K562 (cell line): ENCODE measurements around the gene CARMIL1. TPM values are rescaled to one million over a fixed set of nuclear protein-coding genes. Genes with fewer than 3 reads are reported as not detected.

ENCODE experiments used
- BDP1 ChIP-seq: IDR thresholded peaks from 3 replicates; pipeline ENCODE4 v1.6.1; 2011; ENCODE audit not compliant: insufficient read length, insufficient read depth
- CREBBP ChIP-seq: IDR thresholded peaks from one replicate; pipeline ENCODE4 v1.6.1; 2012; ENCODE audit warnings: low read depth, mild to moderate bottlenecking, control low read depth, inconsistent platforms, low read length
- FOXJ3 ChIP-seq: sonication (generic); formaldehyde crosslinking; IDR thresholded peaks from 2 replicates; pipeline ENCODE4 v1.4.0; 2020; ENCODE audit warnings: mild to moderate bottlenecking, missing genetic modification reagents
- HDAC8 ChIP-seq: fragments of 450-650 bp; IDR thresholded peaks from 2 replicates; pipeline ENCODE4 v1.6.1; 2016; ENCODE audit warnings: mild to moderate bottlenecking, missing genetic modification characterization, moderate library complexity, missing compliant biosample characterization
- ILF3 ChIP-seq: fragments of 450-650 bp; IDR thresholded peaks from 2 replicates; pipeline ENCODE4 v1.6.1; 2018; ENCODE audit warnings: antibody characterized with exemption, mild to moderate bottlenecking, moderate library complexity, borderline replicate concordance
- SMARCA5 ChIP-seq: fragments of 450-650 bp; IDR thresholded peaks from 2 replicates; pipeline ENCODE4 v1.6.1; 2016
- YBX1 ChIP-seq: fragments of 450-650 bp; IDR thresholded peaks from 2 replicates; pipeline ENCODE4 v1.7.1; 2016; ENCODE audit warnings: mild to moderate bottlenecking
- ZBTB7A ChIP-seq: IDR thresholded peaks from 2 replicates; pipeline ENCODE4 v1.6.1; 2011; ENCODE audit warnings: low read depth, mild to moderate bottlenecking, low read length, moderate library complexity, borderline replicate concordance; ENCODE audit not compliant: control insufficient read depth
- polyA plus RNA-seq, 8 experiments: library from polyadenylated mRNA; depleted of rRNA in 4 of 8; stranded (reverse) in 5 of 8; unstranded in 3 of 8; fragments of >200 nt; fragmentation: Nextera tagmentation in 2 of 8; fragmentation: Illumina TruSeq in 1 of 8; extraction: Ambion mirVana in 2 of 8; extraction: Trizol in 1 of 8; gene quantifications; 2 replicates each; pipeline versions ENCODE4 v1.2.1 to v1.2.3, GENCODE V29; 2011 to 2014; ENCODE audit warnings: inconsistent platforms in 1 of 8, missing spikeins in 1 of 8
- total RNA-seq, 7 experiments: library from RNA; depleted of rRNA in 6 of 7; stranded (reverse); fragments of >200 nt in 6 of 7; fragmentation: Illumina TruSeq in 2 of 7; extraction: Trizol in 2 of 7; gene quantifications; 2 replicates each; pipeline versions ENCODE4 v1.2.1 to v1.2.3, GENCODE V29; 2011 to 2021; ENCODE audit warnings: low replicate concordance in 1 of 7
- TF ChIP-seq, protein P1 (sequence below): fragments of 450-650 bp; IDR thresholded peaks from 2 replicates; pipeline ENCODE4 v1.6.1; 2017; ENCODE audit warnings: antibody characterized with exemption, mild to moderate bottlenecking
- TF ChIP-seq, protein P2 (sequence below): fragments of 450-650 bp; IDR thresholded peaks from 2 replicates; pipeline ENCODE4 v1.6.1; 2018; ENCODE audit warnings: mild to moderate bottlenecking, low read depth; ENCODE audit not compliant: partially characterized antibody
- TF ChIP-seq, protein P3 (sequence below): sonication (generic); formaldehyde crosslinking; IDR thresholded peaks from 2 replicates; pipeline ENCODE4 v1.8.1; 2023; ENCODE audit warnings: mild to moderate bottlenecking, missing genetic modification reagents
- TF ChIP-seq, protein P4 (sequence below): fragments of 450-650 bp; IDR thresholded peaks from 2 replicates; pipeline ENCODE4 v1.6.1; 2016; ENCODE audit warnings: low read depth, mild to moderate bottlenecking, moderate library complexity

CARMIL1 gene
- total and polyA plus RNA-seq, 9 of the 15 experiments (the other 6 are each of a cell fraction or from before 2014, with no cell fraction given), result 0.04 to 0.32 (median 0.10) TPM; not detected in 1

DNA sequence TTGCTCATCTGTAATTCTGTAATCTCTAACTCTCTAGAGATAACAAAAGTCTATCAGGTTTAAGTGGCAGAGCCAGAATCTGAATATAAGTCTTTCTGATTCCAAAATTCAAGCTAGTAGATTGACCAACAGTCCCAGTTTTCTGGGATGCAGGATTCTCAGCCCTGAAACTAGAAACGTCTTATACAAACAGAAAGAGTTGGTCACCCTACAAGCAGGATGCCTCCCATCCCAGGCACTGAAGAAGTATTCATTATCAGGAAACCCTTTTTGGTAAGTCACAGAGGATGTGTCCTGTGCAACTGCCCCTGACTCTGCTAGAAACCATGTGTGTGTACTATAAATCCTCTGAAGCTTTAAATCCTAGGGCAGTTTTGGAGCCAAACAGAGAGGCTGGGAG is 135.0 kb downstream of the CARMIL1 start (continued):
- TF ChIP-seq, protein P1, sequence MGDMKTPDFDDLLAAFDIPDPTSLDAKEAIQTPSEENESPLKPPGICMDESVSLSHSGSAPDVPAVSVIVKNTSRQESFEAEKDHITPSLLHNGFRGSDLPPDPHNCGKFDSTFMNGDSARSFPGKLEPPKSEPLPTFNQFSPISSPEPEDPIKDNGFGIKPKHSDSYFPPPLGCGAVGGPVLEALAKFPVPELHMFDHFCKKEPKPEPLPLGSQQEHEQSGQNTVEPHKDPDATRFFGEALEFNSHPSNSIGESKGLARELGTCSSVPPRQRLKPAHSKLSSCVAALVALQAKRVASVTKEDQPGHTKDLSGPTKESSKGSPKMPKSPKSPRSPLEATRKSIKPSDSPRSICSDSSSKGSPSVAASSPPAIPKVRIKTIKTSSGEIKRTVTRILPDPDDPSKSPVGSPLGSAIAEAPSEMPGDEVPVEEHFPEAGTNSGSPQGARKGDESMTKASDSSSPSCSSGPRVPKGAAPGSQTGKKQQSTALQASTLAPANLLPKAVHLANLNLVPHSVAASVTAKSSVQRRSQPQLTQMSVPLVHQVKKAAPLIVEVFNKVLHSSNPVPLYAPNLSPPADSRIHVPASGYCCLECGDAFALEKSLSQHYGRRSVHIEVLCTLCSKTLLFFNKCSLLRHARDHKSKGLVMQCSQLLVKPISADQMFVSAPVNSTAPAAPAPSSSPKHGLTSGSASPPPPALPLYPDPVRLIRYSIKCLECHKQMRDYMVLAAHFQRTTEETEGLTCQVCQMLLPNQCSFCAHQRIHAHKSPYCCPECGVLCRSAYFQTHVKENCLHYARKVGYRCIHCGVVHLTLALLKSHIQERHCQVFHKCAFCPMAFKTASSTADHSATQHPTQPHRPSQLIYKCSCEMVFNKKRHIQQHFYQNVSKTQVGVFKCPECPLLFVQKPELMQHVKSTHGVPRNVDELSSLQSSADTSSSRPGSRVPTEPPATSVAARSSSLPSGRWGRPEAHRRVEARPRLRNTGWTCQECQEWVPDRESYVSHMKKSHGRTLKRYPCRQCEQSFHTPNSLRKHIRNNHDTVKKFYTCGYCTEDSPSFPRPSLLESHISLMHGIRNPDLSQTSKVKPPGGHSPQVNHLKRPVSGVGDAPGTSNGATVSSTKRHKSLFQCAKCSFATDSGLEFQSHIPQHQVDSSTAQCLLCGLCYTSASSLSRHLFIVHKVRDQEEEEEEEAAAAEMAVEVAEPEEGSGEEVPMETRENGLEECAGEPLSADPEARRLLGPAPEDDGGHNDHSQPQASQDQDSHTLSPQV, result no peak
- no peak for TF ChIP-seq BDP1
- TF ChIP-seq, protein P2, sequence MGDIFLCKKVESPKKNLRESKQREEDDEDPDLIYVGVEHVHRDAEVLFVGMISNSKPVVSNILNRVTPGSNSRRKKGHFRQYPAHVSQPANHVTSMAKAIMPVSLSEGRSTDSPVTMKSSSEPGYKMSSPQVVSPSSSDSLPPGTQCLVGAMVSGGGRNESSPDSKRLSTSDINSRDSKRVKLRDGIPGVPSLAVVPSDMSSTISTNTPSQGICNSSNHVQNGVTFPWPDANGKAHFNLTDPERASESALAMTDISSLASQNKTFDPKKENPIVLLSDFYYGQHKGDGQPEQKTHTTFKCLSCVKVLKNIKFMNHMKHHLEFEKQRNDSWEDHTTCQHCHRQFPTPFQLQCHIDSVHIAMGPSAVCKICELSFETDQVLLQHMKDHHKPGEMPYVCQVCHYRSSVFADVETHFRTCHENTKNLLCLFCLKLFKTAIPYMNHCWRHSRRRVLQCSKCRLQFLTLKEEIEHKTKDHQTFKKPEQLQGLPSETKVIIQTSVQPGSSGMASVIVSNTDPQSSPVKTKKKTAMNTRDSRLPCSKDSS, result no peak
- TF ChIP-seq, protein P3, sequence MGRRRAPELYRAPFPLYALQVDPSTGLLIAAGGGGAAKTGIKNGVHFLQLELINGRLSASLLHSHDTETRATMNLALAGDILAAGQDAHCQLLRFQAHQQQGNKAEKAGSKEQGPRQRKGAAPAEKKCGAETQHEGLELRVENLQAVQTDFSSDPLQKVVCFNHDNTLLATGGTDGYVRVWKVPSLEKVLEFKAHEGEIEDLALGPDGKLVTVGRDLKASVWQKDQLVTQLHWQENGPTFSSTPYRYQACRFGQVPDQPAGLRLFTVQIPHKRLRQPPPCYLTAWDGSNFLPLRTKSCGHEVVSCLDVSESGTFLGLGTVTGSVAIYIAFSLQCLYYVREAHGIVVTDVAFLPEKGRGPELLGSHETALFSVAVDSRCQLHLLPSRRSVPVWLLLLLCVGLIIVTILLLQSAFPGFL (CRISPR knock-in tag), result no peak
- no peak for TF ChIP-seq CREBBP
- no peak for TF ChIP-seq HDAC8 (tag)
- TF ChIP-seq SMARCA5, result no peak
- TF ChIP-seq YBX1, result no peak
- TF ChIP-seq, protein P4, sequence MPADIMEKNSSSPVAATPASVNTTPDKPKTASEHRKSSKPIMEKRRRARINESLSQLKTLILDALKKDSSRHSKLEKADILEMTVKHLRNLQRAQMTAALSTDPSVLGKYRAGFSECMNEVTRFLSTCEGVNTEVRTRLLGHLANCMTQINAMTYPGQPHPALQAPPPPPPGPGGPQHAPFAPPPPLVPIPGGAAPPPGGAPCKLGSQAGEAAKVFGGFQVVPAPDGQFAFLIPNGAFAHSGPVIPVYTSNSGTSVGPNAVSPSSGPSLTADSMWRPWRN, result no peak
- no peak for TF ChIP-seq ZBTB7A
- no peak for TF ChIP-seq FOXJ3
- TF ChIP-seq ILF3, result no peak
- TF ChIP-seq, all 486 proteins: peak for 0
